Measurements from ENCODE around the gene TRIM59.

GRCh38 chr3:160458151-160458550 lies 8.6 kb upstream of the TRIM59 start:
- TF ChIP-seq POLR2AphosphoS5 (IDR thresholded peaks at IDR 0.05; ENCODE audit: borderline replicate concordance, low read depth, low read length), result no peak
- no peak for TF ChIP-seq EZH2 (IDR thresholded peaks at IDR 0.05)
